GM23248 (cell line): ENCODE results near the gene RASSF3. TPM values are rescaled to one million over a fixed set of nuclear protein-coding genes. Genes with fewer than 3 reads are reported as not detected.
A peak's percentile ranks its signal among the peaks of the same experiment; 100 is the strongest.

Experiments
- DNase-seq: peaks from one replicate; pipeline ENCODE4 v3.0.0-alpha.2; 2015
- H2AFZ ChIP-seq: fragments of 200-600 bp; sonication (generic); 2 replicates; pipeline ENCODE4 v1.6.1; 2016; ENCODE audit warnings: antibody characterized with exemption
- H3F3A ChIP-seq: fragments of 200-600 bp; sonication (generic); 2 replicates; pipeline ENCODE4 v1.6.1; 2016; ENCODE audit warnings: mild to moderate bottlenecking, antibody characterized with exemption, mixed run types; ENCODE audit not compliant: insufficient read depth
- H3K27ac ChIP-seq: fragments of 200-600 bp; sonication (generic); 2 replicates; pipeline ENCODE4 v1.5.1; 2016; ENCODE audit warnings: mild to moderate bottlenecking
- H3K27me3 ChIP-seq: fragments of 200-600 bp; sonication (generic); replicated peaks from 2 replicates; pipeline ENCODE4 v1.6.1; 2016; ENCODE audit warnings: mild to moderate bottlenecking; ENCODE audit not compliant: insufficient read depth
- H3K36me3 ChIP-seq: fragments of 200-600 bp; sonication (generic); 2 replicates; pipeline ENCODE4 v1.6.1; 2016; ENCODE audit warnings: low read depth, mild to moderate bottlenecking
- H3K4me1 ChIP-seq: fragments of 200-600 bp; sonication (generic); 2 replicates; pipeline ENCODE4 v1.6.1; 2016; ENCODE audit warnings: mild to moderate bottlenecking; ENCODE audit not compliant: insufficient read depth
- H3K4me2 ChIP-seq: fragments of 200-600 bp; sonication (generic); one replicate; pipeline ENCODE4 v1.6.1; 2016; ENCODE audit warnings: mild to moderate bottlenecking; ENCODE audit not compliant: unreplicated experiment
- H3K4me3 ChIP-seq: fragments of 200-600 bp; sonication (generic); 2 replicates; pipeline ENCODE4 v1.5.1; 2016; ENCODE audit warnings: mild to moderate bottlenecking
- H3K79me2 ChIP-seq: fragments of 200-600 bp; sonication (generic); 2 replicates; pipeline ENCODE4 v1.6.1; 2016; ENCODE audit warnings: mild to moderate bottlenecking; ENCODE audit not compliant: insufficient read depth
- H3K9ac ChIP-seq: fragments of 200-600 bp; sonication (generic); 2 replicates; pipeline ENCODE4 v1.6.1; 2016; ENCODE audit warnings: mild to moderate bottlenecking
- H3K9me2 ChIP-seq: fragments of 200-600 bp; sonication (generic); 2 replicates; pipeline ENCODE4 v1.6.1; 2016; ENCODE audit warnings: mixed run types, mild to moderate bottlenecking, moderate library complexity; ENCODE audit not compliant: insufficient read depth
- H3K9me3 ChIP-seq: fragments of 200-600 bp; sonication (generic); one replicate; pipeline ENCODE4 v1.6.1; 2017; ENCODE audit warnings: low read depth
- H4K20me1 ChIP-seq: fragments of 200-600 bp; sonication (generic); 2 replicates; pipeline ENCODE4 v1.6.0; 2016; ENCODE audit not compliant: insufficient read depth
- EZH2 ChIP-seq: fragments of 200-600 bp; sonication (generic); IDR thresholded peaks from 2 replicates; pipeline ENCODE4 v1.6.1; 2018; ENCODE audit warnings: antibody characterized with exemption, mild to moderate bottlenecking; ENCODE audit not compliant: insufficient read depth, poor library complexity, severe bottlenecking
- EZH2phosphoT487 ChIP-seq: fragments of 200-600 bp; sonication (generic); IDR thresholded peaks from 2 replicates; pipeline ENCODE4 v1.6.1; 2018; ENCODE audit warnings: antibody characterized with exemption, moderate library complexity, mild to moderate bottlenecking, low read depth; ENCODE audit not compliant: insufficient read depth
- WGBS, 2 experiments: methylation state at CpG; one replicate each; pipeline ENCODE4 v1.1.6; 2015 to 2017; ENCODE audit warnings: low lambda C conversion rate in 2 of 2, low coverage in 1 of 2; ENCODE audit errors: missing lambda C conversion rate in 2 of 2; 5-methylcytosine and 5-hydroxymethylcytosine counted together
- in situ Hi-C: fragments of 300-500 bp; cut with MboI; formaldehyde crosslinking; loops from 2 replicates; pipeline ENCODE4 v1.15.0; 2020
- polyA plus RNA-seq: library from polyadenylated mRNA; unstranded; fragments of >200 nt; fragmentation: Nextera tagmentation; extraction: Ambion mirVana; gene quantifications from 2 replicates; pipeline ENCODE4 v1.2.1, GENCODE V29; 2016
- total RNA-seq: library from RNA; depleted of rRNA; stranded (reverse); fragments of >200 nt; shearing (Covaris generic); gene quantifications from 2 replicates; pipeline ENCODE4 v1.2.3, GENCODE V29; 2014

Gene RASSF3
- total and polyA plus RNA-seq, 2 experiments from 2014 or later: 1.9 to 4.9 TPM

DNA sequence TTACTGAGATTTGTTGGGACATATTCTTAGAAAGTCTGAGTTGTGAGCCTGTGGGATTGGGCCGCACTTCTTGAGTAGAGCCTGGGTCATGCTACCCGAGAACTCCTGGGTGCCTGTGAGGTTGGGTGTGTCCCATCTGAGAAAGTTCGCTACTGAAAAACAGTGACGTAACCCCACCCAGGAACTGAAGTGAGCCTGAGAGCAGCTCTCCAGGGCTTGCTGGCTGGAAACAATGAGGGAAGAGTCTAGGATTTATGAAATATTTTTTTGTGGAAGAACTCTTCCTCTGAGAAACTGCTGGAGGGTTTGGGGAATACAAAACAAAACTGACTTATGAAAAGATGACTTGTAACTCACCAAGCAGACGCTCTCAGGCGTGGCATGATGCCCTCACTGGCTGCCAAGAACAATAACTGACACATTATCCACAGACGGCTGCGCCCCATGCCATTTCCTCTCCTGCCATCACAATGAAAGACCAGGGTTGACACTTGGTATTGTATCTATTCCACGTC lies 69.2 kb downstream of the RASSF3 start:
- peak; percentile 88 for DNase-seq
- WGBS, 2 experiments: 5 to 14% methylated on average over 9 of the region's 9 CpGs
- H3K9me2 ChIP-seq: no peaks in the 10 kb centered on the region
- no peaks in the 10 kb centered on the region for H4K20me1 ChIP-seq
- peak overlapping the region; percentile 82 for H3K27ac ChIP-seq
- H3K79me2 ChIP-seq: no peaks in the 10 kb centered on the region
- H3K4me1 ChIP-seq: peaks cover 19% of the 10 kb centered on the region
- peak overlapping the region; percentile 77 for H3K4me2 ChIP-seq
- no peaks in the 10 kb centered on the region for H3K9me3 ChIP-seq
- TF ChIP-seq EZH2phosphoT487 (no peak), EZH2 (no peak)
- peak overlapping the region; percentile 72 for H2AFZ ChIP-seq
- H3K27me3 ChIP-seq: no peaks in the 10 kb centered on the region
- peaks cover 7% of the 10 kb centered on the region; the same call in 1 of the 2 replicates for H3F3A ChIP-seq
- H3K9ac ChIP-seq: peak overlapping the region; percentile 73
- in situ Hi-C loops: no loop called here
- no peaks in the 10 kb centered on the region for H3K36me3 ChIP-seq
- H3K4me3 ChIP-seq: peak overlapping the region; percentile 65

DNA sequence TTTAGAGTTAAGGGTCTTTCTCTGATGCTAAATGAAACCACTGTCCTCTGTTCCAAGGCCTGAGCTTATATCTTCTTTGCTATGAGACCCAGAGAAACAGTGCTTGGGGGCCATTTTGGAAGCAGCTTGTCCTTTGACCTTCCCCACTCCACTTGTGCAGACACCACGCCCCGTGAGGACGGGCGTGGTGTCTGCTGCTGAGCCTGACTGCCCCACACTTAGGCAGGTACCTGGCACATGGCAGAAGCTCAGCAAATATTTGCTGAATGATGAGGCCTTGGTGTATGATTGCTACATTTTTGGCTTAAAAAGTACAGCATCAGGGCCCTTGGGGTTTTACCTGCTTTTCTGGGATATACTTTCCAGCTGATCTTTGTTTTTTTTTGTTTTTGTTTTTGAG lies 69.9 kb downstream of the RASSF3 start:
- in situ Hi-C loops: no loop called here
- peak overlapping the region; percentile 82 for H3K27ac ChIP-seq
- H3K27me3 ChIP-seq: no peaks in the 10 kb centered on the region

DNA sequence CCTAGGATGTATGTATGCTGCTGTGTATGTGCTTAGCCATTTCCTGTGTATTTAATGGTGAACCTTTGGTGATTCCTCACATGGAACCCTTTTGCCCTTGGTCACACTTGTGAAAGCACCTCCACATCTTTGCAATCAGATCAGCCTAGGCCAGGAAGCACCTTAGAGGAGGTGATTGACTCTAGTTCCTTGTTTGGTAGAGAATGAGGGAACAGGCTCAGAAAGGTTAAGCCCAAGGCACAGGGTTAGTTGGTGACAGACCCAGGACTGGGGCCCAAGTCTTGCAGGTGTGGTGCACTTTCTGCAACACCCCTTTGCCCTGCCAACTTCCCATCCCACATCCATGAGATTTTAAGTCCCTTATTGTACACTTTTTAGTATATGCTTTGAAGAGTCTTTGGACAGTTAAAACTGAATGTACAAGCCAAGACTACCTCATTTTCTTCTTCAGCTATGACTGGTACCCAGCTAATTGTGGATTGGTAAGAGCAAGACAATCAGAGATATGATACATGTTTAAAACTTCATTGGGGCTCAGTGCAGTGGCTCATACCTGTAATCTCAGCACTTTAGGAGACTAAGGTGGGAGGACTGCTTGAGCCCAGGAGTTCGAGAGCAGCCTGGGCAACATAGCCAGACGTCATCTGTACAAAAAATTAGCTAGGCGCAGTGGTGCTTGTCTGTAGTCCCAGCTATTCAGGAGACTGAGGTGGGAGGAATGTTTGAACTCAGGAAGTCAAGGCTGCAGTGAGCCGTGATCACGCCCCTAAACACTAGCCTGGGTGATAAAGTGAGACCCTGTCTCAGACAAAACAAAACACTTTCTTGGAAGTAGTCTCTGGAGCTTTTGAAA lies 71.1 kb downstream of the RASSF3 start:
- H3K4me3 ChIP-seq: no peak overlapping the region
- H3K4me1 ChIP-seq: peaks cover 11% of the 10 kb centered on the region
- H3K9ac ChIP-seq: no peak overlapping the region
- no peak overlapping the region for H3K27ac ChIP-seq
- no peaks in the 10 kb centered on the region for H3K27me3 ChIP-seq
- no peak for TF ChIP-seq EZH2phosphoT487
- no peak for TF ChIP-seq EZH2
- no peaks in the 10 kb centered on the region for H3K36me3 ChIP-seq
- H3K4me2 ChIP-seq: no peak overlapping the region
- H2AFZ ChIP-seq: no peak overlapping the region
- in situ Hi-C loops: no loop called here
- H3K9me3 ChIP-seq: no peaks in the 10 kb centered on the region
- no peaks in the 10 kb centered on the region for H3K9me2 ChIP-seq
- no peak for DNase-seq
- 95 to 100% methylated on average over 5 of the region's 5 CpGs for WGBS, 2 experiments
- no peaks in the 10 kb centered on the region for H4K20me1 ChIP-seq
- peaks cover 7% of the 10 kb centered on the region; the same call in 1 of the 2 replicates for H3F3A ChIP-seq
- no peaks in the 10 kb centered on the region for H3K79me2 ChIP-seq

More for the DNA sequence above, 69.9 kb downstream of the RASSF3 start:
- H3K4me1 ChIP-seq: peaks cover 19% of the 10 kb centered on the region
- H3K79me2 ChIP-seq: no peaks in the 10 kb centered on the region
- H3K9ac ChIP-seq: peak overlapping the region; percentile 73
- DNase-seq: no peak
- peak overlapping the region; percentile 65 for H3K4me3 ChIP-seq
- peak overlapping the region; percentile 77 for H3K4me2 ChIP-seq
- no peak for TF ChIP-seq EZH2phosphoT487
- no peak for TF ChIP-seq EZH2
- H3K9me3 ChIP-seq: no peaks in the 10 kb centered on the region
- no peaks in the 10 kb centered on the region for H4K20me1 ChIP-seq
- H3F3A ChIP-seq: peaks cover 7% of the 10 kb centered on the region; the same call in 1 of the 2 replicates
- no peaks in the 10 kb centered on the region for H3K9me2 ChIP-seq
- peak overlapping the region; percentile 72 for H2AFZ ChIP-seq
- H3K36me3 ChIP-seq: no peaks in the 10 kb centered on the region
- WGBS, 2 experiments: 93 to 96% methylated on average over 4 of the region's 4 CpGs

DNA sequence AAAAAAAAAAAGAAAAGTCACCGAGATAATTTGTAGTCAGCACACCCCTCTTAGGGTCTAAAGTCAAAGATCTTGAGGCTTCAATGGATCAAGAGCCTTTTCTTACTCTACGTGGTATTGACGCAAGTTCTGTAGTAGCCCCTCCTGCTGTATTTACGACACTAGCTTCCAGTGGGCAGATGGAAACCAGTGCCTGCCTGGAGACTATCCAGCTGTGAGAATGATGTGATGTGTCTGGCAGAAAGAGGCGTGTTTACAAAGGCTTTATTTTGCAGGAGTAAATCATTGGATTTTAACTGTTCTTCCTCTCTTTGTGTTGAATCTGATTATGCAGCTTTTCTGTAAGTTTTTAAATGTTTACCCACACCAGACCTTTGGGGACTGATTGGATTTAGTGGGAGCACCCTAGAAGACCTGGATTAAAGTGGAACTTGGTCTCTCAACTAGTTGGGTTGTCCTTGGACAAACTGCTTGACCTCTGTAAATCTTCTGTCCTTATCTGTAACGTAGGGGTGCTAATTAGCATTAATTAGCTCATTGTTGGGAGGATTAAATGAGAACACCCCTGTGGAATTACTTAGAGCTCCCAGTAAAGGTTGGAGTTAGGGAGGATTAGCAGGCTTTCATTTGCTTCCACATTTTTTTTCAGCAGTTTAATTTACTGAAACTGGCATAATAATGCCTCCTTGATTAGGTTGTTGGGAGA lies 72.4 kb downstream of the RASSF3 start:
- Histone ChIP-seq H3F3A (peaks cover 7% of the 10 kb centered on the region; the same call in 1 of the 2 replicates), H3K4me1 (peaks cover 11% of the 10 kb centered on the region), H2AFZ (no peak overlapping the region), H3K27me3 (no peaks in the 10 kb centered on the region), H3K4me2 (no peak overlapping the region), H4K20me1 (no peaks in the 10 kb centered on the region), H3K9me2 (no peaks in the 10 kb centered on the region), H3K36me3 (no peaks in the 10 kb centered on the region), H3K9ac (no peak overlapping the region), H3K79me2 (no peaks in the 10 kb centered on the region), H3K4me3 (no peak overlapping the region), H3K27ac (no peak overlapping the region), H3K9me3 (no peaks in the 10 kb centered on the region)
- DNase-seq: peak; percentile 44
- in situ Hi-C loops: no loop called here
- TF ChIP-seq EZH2 (no peak), EZH2phosphoT487 (no peak)
- WGBS, 2 experiments: 56 to 58% methylated on average over 6 of the region's 6 CpGs
